ENCODE data around the gene E2F1.
"Not testable (repeated sequence)": the region's sequence is repeated elsewhere in the genome, so short reads cannot be mapped to it uniquely, and the experiment has no call there.

Gene E2F1

DNA sequence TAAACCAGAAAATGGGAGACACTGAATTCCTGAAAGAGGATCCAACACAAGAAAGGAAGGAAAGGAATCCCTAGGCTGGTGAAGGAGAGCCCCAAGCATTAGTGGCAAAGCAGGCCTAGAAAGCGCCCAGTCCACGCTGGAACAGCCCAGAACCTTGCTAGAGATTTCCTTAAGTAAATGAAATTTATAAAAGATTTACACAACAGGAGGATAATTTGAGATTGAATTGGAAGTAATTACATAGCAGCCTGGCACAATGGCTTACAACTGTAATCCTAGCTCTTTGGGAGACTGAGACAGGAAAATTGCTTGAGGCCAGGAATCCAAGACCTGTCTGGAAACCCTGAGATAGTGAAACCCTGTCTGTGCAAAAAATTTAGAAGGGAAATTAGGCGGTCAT lies 50.8 kb downstream of the E2F1 start:
- DNase-seq, result no peak

DNA sequence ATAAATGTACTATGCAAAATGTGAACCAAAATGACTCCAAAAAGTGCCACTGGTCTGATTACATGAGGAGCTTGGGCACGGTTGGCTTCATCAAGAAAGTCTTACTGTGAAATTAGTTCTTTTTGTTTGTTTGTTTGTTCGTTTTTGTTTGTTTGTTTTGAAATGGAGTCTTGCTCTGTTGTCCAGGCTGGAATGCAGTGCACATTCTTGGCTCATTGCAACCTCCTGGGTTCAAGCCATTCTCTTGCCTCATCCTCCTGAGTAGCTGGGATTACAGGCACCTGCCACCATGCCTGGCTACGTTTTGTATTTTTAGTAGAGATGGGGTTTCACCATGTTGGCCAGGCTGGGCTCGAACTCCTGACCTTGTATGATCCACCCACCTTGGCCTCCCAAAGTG lies 54.3 kb downstream of the E2F1 start:
- DNase-seq, result not testable (repeated sequence)

DNA sequence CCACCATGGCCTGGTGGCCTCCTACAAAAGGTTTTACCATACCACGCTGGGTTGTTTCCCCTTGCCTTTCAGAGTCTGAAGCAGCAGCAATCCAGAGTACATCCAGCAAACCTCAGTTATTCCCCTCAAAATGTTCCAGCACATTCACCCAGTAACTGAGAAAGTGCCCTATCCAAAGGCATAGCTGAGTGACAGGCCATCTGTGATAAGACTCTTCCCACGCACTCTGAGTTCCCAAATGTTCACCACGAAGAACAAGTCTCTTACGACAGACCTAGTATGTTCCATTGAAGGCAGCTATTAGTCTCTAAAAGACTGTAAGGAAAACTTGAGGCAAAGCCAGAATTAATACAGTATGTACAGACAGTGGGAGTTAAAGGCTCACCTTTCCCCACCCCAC lies 55.7 kb downstream of the E2F1 start:
- peak in 1 of 2 donors; percentile 3 for DNase-seq

DNA sequence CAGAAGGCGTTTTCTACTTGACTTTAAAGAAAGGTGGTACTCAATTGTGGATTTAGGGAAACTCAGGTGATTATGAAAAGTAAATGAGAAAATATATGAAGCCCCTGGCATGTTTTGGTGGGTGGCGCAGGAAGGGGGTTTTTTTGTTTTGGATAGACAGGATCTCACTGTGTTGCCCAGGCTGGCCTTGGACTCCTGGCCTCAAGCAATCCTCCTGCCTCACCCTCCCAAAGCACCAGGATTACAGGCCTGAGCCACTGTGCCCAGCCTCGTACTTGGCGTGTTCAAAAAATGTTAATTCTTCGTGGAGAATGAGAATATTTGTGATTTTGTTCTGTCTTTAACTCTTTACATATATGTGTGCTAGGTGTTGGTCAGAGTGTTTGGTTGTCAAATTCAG lies 56.2 kb downstream of the E2F1 start:
- no peak for DNase-seq

DNA sequence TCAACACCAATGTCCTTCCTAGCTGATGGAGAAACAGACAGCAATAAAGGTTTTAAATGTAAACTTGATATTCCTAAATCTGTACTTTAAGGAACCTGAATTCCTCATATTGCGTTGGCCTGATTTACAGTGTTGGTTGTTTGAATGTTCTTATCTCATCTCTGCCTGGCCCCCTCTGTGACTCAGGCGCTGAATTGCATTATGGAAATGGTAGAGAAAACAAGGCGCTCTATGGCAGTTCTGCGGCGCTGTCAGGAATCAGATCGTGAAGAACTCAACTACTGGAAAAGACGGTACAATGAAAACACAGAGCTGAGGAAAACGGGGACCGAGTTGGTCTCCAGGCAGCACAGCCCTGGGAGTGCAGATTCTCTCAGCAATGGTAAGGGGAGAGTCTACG lies 56.7 kb downstream of the E2F1 start:
- no peak for DNase-seq

DNA sequence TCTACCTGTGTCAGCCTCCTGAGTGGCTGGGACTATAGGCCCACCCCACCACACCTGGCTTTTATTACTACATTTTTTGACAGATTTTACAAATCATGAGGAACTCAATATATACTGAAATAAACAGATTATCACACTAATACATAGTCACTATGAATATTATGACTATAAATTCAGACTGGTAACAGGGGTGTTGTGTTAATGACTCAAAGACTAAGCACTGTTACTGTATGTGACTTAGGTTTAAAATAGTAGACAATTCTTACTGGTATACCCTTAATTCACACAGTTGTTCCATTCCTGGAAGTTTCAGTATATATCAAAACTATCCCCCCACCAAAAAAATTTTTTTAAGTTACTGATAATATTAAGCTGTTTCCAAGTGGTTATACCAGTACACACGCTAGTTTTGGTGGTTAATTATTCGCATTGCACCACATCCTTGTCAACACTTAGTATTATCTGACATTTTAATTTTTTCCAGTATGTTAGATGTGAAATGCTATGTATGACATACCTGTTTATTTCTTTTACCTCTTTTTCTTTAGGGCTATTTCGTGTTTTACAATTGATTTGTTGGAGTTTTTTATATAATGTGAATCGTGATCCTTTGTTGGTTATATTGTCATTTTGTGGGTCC lies 58.5 kb downstream of the E2F1 start:
- no peak for DNase-seq

DNA sequence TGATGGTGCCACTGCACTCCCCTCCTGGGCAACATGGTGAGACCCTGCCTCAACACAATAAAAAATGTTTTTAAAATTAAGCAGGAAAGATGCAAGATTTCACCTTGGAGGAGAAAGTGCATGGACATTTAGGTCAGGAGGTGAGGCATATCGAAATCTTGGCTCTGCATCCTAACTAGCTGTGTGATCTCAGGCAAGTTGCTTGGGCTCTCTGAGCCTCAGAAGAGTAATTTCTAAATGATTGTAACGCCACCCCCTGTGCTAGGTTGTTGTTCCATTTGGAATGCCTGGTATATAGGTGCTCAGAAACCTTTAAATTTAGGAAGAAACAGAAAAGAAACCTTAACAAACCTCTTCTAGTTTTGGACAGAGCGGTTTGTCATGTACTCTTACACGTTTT lies 60.0 kb downstream of the E2F1 start:
- no peak for DNase-seq

All from inflammatory macrophage treated with lipopolysaccharide for 1 hour (primary cell).